Activated CD4-positive, alpha-beta T cell treated with anti-CD3 and anti-CD28 coated beads, Interleukin-2, amount 50 U/mL, for 4 hours (primary cell): ENCODE data around the gene FNDC1.

Experiments
- DNase-seq, 2 experiments: peaks; one replicate each; pipeline ENCODE4 v3.0.0-alpha.2; 2020

Gene FNDC1

GRCh38 chr6:159309723-159310122, 140.5 kb downstream of the FNDC1 start:
- DNase-seq = no peak

- no peak for DNase-seq
These were observed 142.4 kb downstream of the FNDC1 start for GRCh38 chr6:159311618-159312017.

GRCh38 chr6:159312206-159312605, 143.0 kb downstream of the FNDC1 start:
- DNase-seq = no peak

- DNase-seq = no peak
These were observed 143.8 kb downstream of the FNDC1 start for GRCh38 chr6:159313018-159313417.

- DNase-seq = no peak
These were observed 146.4 kb downstream of the FNDC1 start for GRCh38 chr6:159315562-159315961.

GRCh38 chr6:159317430-159317829, 148.2 kb downstream of the FNDC1 start:
- DNase-seq = no peak

GRCh38 chr6:159321267-159321666, 152.1 kb downstream of the FNDC1 start:
- DNase-seq = no peak
